HL-60 (cell line): Measurements from ENCODE around the gene NKX1-1.

Experiments
- DNase-seq, 2 experiments: peaks; one replicate each; pipeline ENCODE4 v3.0.0-alpha.2; 2010 to 2020; ENCODE audit warnings: low read depth in 1 of 2, low spot score in 1 of 2
- H3K27ac ChIP-seq: fragments of 250-450 bp; sonication (Bioruptor Pico); replicated peaks from 2 replicates; pipeline ENCODE4 v1.5.1; 2020; ENCODE audit warnings: mild to moderate bottlenecking, moderate library complexity
- H3K27me3 ChIP-seq: fragments of 250-450 bp; sonication (Bioruptor Pico); 2 replicates; pipeline ENCODE4 v1.5.1; 2021; ENCODE audit warnings: mild to moderate bottlenecking, moderate library complexity; ENCODE audit not compliant: insufficient read depth, poor library complexity, severe bottlenecking
- H3K4me3 ChIP-seq: replicated peaks from 2 replicates; pipeline ENCODE4 v1.5.1; 2011; ENCODE audit warnings: mild to moderate bottlenecking, control low read depth, low read length; ENCODE audit not compliant: insufficient read depth
- CTCF ChIP-seq: IDR thresholded peaks from one replicate; pipeline ENCODE4 v1.5.1; 2011; ENCODE audit warnings: low read length, control low read depth, inconsistent platforms; ENCODE audit not compliant: insufficient read depth
- GABPA ChIP-seq: IDR thresholded peaks from 2 replicates; pipeline ENCODE4 v1.6.1; 2012; ENCODE audit warnings: low read depth
- POLR2AphosphoS5 ChIP-seq: IDR thresholded peaks from 2 replicates; pipeline ENCODE4 v1.6.1; 2012; ENCODE audit warnings: low read depth
- REST ChIP-seq: IDR thresholded peaks from 2 replicates; pipeline ENCODE4 v1.6.1; 2012; ENCODE audit warnings: low read depth; ENCODE audit not compliant: insufficient replicate concordance
- SPI1 ChIP-seq: IDR thresholded peaks from 2 replicates; pipeline ENCODE4 v1.6.1; 2012; ENCODE audit warnings: low read depth, mild to moderate bottlenecking, borderline replicate concordance

The NKX1-1 gene

GRCh38 chr4:1400831-1401408 lies 5.3 kb downstream of the NKX1-1 start:
- H3K4me3 ChIP-seq = no peak overlapping the region
- no peak for TF ChIP-seq REST
- no peak overlapping the region for H3K27ac ChIP-seq
- H3K27me3 ChIP-seq = peaks cover 15% of the 10 kb centered on the region
- DNase-seq = no peak

GRCh38 chr4:1400191-1400805 lies 5.9 kb downstream of the NKX1-1 start:
- Histone ChIP-seq H3K4me3 (no peak overlapping the region), H3K27ac (no peak overlapping the region), H3K27me3 (peaks cover 15% of the 10 kb centered on the region)
- no peak for TF ChIP-seq POLR2AphosphoS5
- no peak for TF ChIP-seq REST
- TF ChIP-seq SPI1 = no peak
- no peak for TF ChIP-seq CTCF
- TF ChIP-seq GABPA = no peak
- DNase-seq = no peak

- peaks cover 15% of the 10 kb centered on the region for H3K27me3 ChIP-seq
Observed at GRCh38 chr4:1399508-1400190, 6.6 kb downstream of the NKX1-1 start.

GRCh38 chr4:1398681-1399507 lies 7.3 kb downstream of the NKX1-1 start:
- DNase-seq = no peak
- TF ChIP-seq CTCF (no peak), POLR2AphosphoS5 (no peak), GABPA (no peak), REST (no peak), SPI1 (no peak)
- peaks cover 12% of the 10 kb centered on the region for H3K27me3 ChIP-seq
- H3K27ac ChIP-seq = no peak overlapping the region
- no peak overlapping the region for H3K4me3 ChIP-seq

More at GRCh38 chr4:1399508-1400190, 6.6 kb downstream of the NKX1-1 start:
- no peak overlapping the region for H3K27ac ChIP-seq
- H3K4me3 ChIP-seq = no peak overlapping the region
- TF ChIP-seq POLR2AphosphoS5 = no peak
- no peak for DNase-seq
